Tibial nerve (tissue), 4 donors: ENCODE results near the gene PXT1. TPM values are rescaled to one million over a fixed set of nuclear protein-coding genes. Genes with fewer than 3 reads are reported as not detected.

Experiments
- DNase-seq, 2 donors: peaks; one replicate each; pipeline ENCODE4 v3.0.0-alpha.2; 2019; ENCODE audit warnings: low spot score in 2 of 2
- H3K27ac ChIP-seq, 4 donors: fragments of 200-600 bp; sonication (generic) in 3 of 4; one replicate each; pipeline ENCODE4 v1.5.1; 2017 to 2019; ENCODE audit warnings: mild to moderate bottlenecking in 1 of 4
- H3K27me3 ChIP-seq, 2 donors: fragments of 200-600 bp; sonication (generic) in 1 of 2; one replicate each; pipeline versions ENCODE4 v1.5.1 to v1.6.0; 2017 to 2019
- H3K36me3 ChIP-seq, 3 donors: fragments of 200-600 bp; sonication (generic); one replicate each; pipeline ENCODE4 v1.5.1; 2018 to 2019
- H3K4me1 ChIP-seq, 4 donors: fragments of 200-600 bp; sonication (generic) in 3 of 4; one replicate each; pipeline ENCODE4 v1.5.1; 2017 to 2019
- H3K4me3 ChIP-seq, 4 donors: fragments of 200-600 bp; sonication (generic) in 3 of 4; one replicate each; pipeline ENCODE4 v1.5.1; 2017 to 2019; ENCODE audit warnings: mild to moderate bottlenecking in 1 of 4, moderate library complexity in 1 of 4
- H3K9me3 ChIP-seq, 4 donors: fragments of 200-600 bp; sonication (generic) in 3 of 4; one replicate each; pipeline ENCODE4 v1.5.1; 2017 to 2019
- EP300 ChIP-seq, 2 donors: sonication (generic); formaldehyde crosslinking; IDR thresholded peaks; one replicate each; pipeline ENCODE4 v1.6.1; 2017; ENCODE audit warnings: antibody characterized with exemption in 2 of 2, mild to moderate bottlenecking in 1 of 2
- POLR2A ChIP-seq, 2 donors: fragments of 450-650 bp; IDR thresholded peaks; one replicate each; pipeline ENCODE4 v1.6.1; 2017; ENCODE audit warnings: antibody characterized with exemption in 2 of 2, mild to moderate bottlenecking in 2 of 2, moderate library complexity in 2 of 2
- WGBS, 2 donors: methylation state at CpG; one replicate each; pipeline ENCODE4 v1.1.5; 2018; 5-methylcytosine and 5-hydroxymethylcytosine counted together
- total RNA-seq, 4 donors: library from RNA; depleted of rRNA; stranded (reverse); fragments of >200 nt; gene quantifications; one replicate each; pipeline ENCODE4 v1.1.0, GENCODE V29; 2016
- TF ChIP-seq, protein P1 (sequence below), 5 experiments: fragments of 200-600 bp in 3 of 5; fragments of 450-650 bp in 2 of 5; sonication (generic) in 3 of 5; IDR thresholded peaks; one replicate each; pipeline ENCODE4 v1.5.1; 2016 to 2019; ENCODE audit warnings: antibody characterized with exemption in 5 of 5, mild to moderate bottlenecking in 3 of 5, moderate library complexity in 2 of 5

PXT1 gene
- total RNA-seq, 4 donors from 2014 or later = not detected

DNA sequence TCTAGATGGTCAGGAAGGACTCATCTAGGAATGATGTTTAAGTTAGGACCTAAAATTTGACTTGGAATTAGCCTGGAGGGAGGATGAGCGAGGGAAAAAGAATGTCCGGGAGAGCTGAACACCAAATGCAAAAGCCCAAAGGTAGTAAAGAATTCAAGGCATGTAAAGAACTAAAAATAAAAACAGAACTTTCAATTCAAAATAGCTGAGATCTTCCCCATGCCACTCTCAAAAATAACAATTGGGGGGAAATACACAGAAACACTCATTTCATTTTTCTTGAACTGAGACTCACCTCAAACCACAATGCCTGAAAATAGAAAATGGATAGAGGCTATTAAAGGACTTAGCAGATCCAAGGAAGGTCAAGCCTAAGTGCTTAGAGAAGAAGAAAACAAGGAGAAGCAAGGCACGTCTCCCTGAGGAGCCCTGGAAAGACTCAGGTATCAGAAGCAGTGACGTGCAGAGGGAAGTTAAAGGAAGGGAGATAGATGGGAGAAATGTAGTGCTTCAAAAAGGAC lies 10.4 kb downstream of the PXT1 start:
- TF ChIP-seq, protein P1, sequence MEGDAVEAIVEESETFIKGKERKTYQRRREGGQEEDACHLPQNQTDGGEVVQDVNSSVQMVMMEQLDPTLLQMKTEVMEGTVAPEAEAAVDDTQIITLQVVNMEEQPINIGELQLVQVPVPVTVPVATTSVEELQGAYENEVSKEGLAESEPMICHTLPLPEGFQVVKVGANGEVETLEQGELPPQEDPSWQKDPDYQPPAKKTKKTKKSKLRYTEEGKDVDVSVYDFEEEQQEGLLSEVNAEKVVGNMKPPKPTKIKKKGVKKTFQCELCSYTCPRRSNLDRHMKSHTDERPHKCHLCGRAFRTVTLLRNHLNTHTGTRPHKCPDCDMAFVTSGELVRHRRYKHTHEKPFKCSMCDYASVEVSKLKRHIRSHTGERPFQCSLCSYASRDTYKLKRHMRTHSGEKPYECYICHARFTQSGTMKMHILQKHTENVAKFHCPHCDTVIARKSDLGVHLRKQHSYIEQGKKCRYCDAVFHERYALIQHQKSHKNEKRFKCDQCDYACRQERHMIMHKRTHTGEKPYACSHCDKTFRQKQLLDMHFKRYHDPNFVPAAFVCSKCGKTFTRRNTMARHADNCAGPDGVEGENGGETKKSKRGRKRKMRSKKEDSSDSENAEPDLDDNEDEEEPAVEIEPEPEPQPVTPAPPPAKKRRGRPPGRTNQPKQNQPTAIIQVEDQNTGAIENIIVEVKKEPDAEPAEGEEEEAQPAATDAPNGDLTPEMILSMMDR (IDR thresholded peaks at IDR 0.05) = no peak
- H3K4me3 ChIP-seq = no peak overlapping the region
- 58 to 69% methylated on average over 4 of the region's 4 CpGs for WGBS, 2 donors
- DNase-seq = no peak
- H3K9me3 ChIP-seq = no peaks in the 10 kb centered on the region
- no peaks in the 10 kb centered on the region for H3K36me3 ChIP-seq
- no peak overlapping the region for H3K27ac ChIP-seq
- no peaks in the 10 kb centered on the region for H3K4me1 ChIP-seq
- no peaks in the 10 kb centered on the region for H3K27me3 ChIP-seq

DNA sequence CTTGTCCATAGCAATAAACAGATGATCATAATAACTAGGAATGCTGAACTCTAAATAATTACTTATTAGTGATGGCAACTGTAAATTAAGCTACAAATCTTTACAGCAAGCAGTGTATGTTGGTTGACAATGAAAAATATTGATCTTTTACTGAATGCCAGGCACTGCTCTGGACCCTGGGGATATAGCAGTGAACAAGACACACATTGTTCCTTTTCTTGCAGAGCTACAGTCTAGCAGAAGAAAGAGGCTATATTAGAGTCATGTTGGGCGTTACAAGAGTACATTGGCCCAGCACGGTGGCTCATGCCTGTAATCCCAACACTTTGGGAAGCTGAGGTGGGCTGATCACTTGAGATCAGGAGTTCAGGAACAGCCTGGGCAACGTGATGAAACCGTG lies 11.5 kb downstream of the PXT1 start:
- Histone ChIP-seq H3K4me3 (no peak overlapping the region), H3K4me1 (no peaks in the 10 kb centered on the region), H3K27ac (no peak overlapping the region), H3K36me3 (no peaks in the 10 kb centered on the region), H3K27me3 (no peaks in the 10 kb centered on the region), H3K9me3 (no peaks in the 10 kb centered on the region)
- TF ChIP-seq, protein P1 (IDR thresholded peaks at IDR 0.05) = no peak
- no peak for TF ChIP-seq POLR2A (IDR thresholded peaks at IDR 0.05)
- no peak for TF ChIP-seq EP300 (IDR thresholded peaks at IDR 0.05)
- 62 to 68% methylated on average over 4 of the region's 4 CpGs for WGBS, 2 donors
- DNase-seq = no peak

DNA sequence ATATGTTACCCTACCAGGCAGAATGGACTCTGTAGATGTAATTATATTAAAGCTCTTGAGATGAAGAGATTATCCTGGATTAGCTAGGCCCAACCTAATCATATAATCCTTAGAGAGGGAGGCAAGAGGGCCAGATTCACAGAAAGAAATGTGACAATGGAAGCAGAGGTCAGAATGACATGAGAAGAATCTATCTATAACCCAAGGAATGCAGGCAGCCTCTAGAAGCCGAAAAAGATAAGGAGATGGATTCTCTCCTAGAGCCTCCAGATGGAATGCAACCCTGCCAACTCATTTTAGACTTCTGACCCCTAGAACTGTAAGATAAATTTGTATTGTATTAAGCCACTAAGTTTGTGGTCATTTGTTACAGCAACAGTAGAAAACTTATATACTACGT lies 12.3 kb downstream of the PXT1 start:
- H3K27ac ChIP-seq = no peak overlapping the region
- H3K9me3 ChIP-seq = no peaks in the 10 kb centered on the region
- H3K36me3 ChIP-seq = no peaks in the 10 kb centered on the region
- TF ChIP-seq POLR2A (IDR thresholded peaks at IDR 0.05) (no peak), EP300 (IDR thresholded peaks at IDR 0.05) (no peak)
- TF ChIP-seq, protein P1 (IDR thresholded peaks at IDR 0.05) = no peak
- H3K4me1 ChIP-seq = no peaks in the 10 kb centered on the region
- no peak for DNase-seq
- no peak overlapping the region for H3K4me3 ChIP-seq
- no peaks in the 10 kb centered on the region for H3K27me3 ChIP-seq
- 55 to 63% methylated on average over 2 of the region's 2 CpGs for WGBS, 2 donors

DNA sequence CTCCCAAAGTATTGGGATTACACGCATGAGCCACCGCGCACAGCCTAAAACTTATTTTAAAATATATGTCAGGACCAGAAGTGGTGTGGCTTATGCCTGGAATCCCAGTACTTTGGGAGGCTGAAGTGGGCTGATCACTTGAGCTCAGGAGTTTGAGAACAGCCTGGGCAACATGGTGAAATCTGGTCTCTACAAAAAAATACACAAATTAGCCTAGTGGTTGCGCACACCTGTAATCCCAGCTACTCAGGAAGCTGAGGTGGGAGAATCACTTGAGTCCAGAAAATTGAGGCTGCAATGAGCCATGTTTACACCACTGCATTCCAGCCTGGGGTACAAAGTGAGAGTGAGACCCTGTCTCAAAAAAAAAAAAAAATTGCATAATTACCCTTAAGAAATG lies 13.7 kb downstream of the PXT1 start:
- H3K9me3 ChIP-seq = no peaks in the 10 kb centered on the region
- TF ChIP-seq POLR2A (IDR thresholded peaks at IDR 0.05) = no peak
- TF ChIP-seq, protein P1 (IDR thresholded peaks at IDR 0.05) = peak in 2 of 5 experiments; percentile 17 to 28
- H3K4me3 ChIP-seq = no peak overlapping the region
- H3K27me3 ChIP-seq = no peaks in the 10 kb centered on the region
- WGBS, 2 donors = 54 to 100% methylated on average over 4 of the region's 4 CpGs
- no peak for DNase-seq
- peaks cover 0 to under 1% (median 0%) of the 10 kb centered on the region in 4 donors for H3K4me1 ChIP-seq
- no peaks in the 10 kb centered on the region for H3K36me3 ChIP-seq
- H3K27ac ChIP-seq = no peak overlapping the region

DNA sequence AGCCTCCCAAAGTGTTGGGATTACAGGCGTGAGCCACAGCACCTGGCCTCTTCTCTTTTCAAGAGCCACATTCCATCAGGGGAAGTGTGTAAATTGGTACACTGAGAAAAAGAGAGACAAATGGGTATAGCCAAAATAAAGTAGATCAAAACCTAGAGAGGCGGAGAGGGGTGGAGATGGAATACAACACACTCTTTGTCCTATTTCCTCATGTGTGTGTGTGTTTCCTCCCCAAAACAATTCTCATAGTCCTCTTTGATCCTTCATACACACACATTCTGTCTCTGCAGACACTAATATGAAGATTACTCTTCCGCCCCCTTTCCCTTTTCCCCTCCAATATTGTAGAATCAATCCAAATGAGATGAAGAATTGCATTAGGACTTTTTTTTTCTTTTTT lies 16.0 kb downstream of the PXT1 start:
- no peak overlapping the region for H3K4me3 ChIP-seq
- no peaks in the 10 kb centered on the region for H3K36me3 ChIP-seq
- no peaks in the 10 kb centered on the region for H3K27me3 ChIP-seq
- no peak for DNase-seq
- H3K27ac ChIP-seq = no peak overlapping the region
- WGBS, 2 donors = 85 to 87% methylated on average over 3 of the region's 3 CpGs
- H3K4me1 ChIP-seq = peaks cover 0 to 12% (median 2%) of the 10 kb centered on the region in 4 donors
- no peaks in the 10 kb centered on the region for H3K9me3 ChIP-seq
- TF ChIP-seq, protein P1 (IDR thresholded peaks at IDR 0.05) = no peak
- no peak for TF ChIP-seq POLR2A (IDR thresholded peaks at IDR 0.05)
- no peak for TF ChIP-seq EP300 (IDR thresholded peaks at IDR 0.05)
